ENCODE results near the gene ABCF2.

- TF ChIP-seq, protein P1, sequence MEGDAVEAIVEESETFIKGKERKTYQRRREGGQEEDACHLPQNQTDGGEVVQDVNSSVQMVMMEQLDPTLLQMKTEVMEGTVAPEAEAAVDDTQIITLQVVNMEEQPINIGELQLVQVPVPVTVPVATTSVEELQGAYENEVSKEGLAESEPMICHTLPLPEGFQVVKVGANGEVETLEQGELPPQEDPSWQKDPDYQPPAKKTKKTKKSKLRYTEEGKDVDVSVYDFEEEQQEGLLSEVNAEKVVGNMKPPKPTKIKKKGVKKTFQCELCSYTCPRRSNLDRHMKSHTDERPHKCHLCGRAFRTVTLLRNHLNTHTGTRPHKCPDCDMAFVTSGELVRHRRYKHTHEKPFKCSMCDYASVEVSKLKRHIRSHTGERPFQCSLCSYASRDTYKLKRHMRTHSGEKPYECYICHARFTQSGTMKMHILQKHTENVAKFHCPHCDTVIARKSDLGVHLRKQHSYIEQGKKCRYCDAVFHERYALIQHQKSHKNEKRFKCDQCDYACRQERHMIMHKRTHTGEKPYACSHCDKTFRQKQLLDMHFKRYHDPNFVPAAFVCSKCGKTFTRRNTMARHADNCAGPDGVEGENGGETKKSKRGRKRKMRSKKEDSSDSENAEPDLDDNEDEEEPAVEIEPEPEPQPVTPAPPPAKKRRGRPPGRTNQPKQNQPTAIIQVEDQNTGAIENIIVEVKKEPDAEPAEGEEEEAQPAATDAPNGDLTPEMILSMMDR (conservative IDR thresholded peaks at IDR 0.05; ENCODE audit: low read depth, low read length): no peak
- TF ChIP-seq BHLHE40 (IDR thresholded peaks at IDR 0.05; ENCODE audit: low read depth, low read length) (no peak), POLR2A (IDR thresholded peaks at IDR 0.05; ENCODE audit: low read depth, low read length) (no peak), FOS (IDR thresholded peaks at IDR 0.05; ENCODE audit: low read depth, low read length) (no peak), RAD21 (IDR thresholded peaks at IDR 0.05; ENCODE audit: low read length) (no peak)
Observed at GRCh38 chr7:151206914-151207313, 20.1 kb downstream of the ABCF2 start.

Data from IMR-90 (cell line).